IPS DF 19.7 (cell line): ENCODE results near the gene ZNF273.
A peak's percentile ranks its signal among the peaks of the same experiment; 100 is the strongest.

Source experiments
- DNase-seq: peaks from one replicate; pipeline ENCODE4 v3.0.0-alpha.2; 2013; ENCODE audit warnings: low read depth, low spot score

ZNF273 gene

DNA sequence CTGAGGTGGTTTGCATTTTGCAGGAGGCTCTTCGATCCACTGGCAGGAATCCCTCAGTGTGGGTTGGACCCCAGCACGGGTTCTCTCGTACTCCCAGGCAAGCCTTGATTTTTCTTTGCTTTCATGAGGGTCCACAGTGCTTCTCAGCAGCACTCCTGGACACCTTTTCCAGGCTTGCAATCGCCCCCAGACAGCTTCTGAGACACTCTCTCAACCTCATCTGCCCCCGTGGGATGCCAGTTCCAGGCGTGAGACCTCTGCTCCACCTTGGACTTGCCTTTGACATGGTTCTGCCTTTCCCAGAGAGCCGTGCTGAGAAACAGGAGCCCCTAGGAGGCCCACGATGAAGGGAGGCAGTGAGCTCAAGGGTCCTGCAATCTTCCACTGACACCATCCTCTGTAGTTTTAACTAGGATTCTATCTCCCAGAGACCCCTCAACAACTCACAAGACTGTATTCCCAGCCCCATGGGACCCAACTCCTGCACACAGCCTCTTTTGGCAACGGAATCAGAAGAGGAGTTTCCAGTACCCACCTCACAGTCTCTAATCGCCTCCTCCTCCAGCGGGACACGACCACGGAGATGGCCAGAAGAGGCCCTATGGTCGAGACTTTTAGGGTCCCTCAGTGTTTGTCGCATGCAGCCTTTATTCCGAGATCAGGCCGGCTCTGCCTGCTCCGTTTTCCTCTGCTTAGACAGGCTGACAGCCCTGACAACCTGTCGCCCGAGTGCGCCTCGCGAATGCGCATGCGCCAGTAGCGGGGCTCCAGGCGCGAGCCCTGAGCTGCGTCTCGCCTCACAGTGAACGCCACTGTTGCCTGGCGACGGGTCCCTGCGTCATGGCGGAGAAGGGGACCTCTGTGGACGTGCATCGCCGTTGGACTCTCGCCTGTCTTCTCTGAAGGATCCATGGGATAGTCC, 26.0 kb upstream of the ZNF273 start:
- peak; percentile 47 for DNase-seq

DNA sequence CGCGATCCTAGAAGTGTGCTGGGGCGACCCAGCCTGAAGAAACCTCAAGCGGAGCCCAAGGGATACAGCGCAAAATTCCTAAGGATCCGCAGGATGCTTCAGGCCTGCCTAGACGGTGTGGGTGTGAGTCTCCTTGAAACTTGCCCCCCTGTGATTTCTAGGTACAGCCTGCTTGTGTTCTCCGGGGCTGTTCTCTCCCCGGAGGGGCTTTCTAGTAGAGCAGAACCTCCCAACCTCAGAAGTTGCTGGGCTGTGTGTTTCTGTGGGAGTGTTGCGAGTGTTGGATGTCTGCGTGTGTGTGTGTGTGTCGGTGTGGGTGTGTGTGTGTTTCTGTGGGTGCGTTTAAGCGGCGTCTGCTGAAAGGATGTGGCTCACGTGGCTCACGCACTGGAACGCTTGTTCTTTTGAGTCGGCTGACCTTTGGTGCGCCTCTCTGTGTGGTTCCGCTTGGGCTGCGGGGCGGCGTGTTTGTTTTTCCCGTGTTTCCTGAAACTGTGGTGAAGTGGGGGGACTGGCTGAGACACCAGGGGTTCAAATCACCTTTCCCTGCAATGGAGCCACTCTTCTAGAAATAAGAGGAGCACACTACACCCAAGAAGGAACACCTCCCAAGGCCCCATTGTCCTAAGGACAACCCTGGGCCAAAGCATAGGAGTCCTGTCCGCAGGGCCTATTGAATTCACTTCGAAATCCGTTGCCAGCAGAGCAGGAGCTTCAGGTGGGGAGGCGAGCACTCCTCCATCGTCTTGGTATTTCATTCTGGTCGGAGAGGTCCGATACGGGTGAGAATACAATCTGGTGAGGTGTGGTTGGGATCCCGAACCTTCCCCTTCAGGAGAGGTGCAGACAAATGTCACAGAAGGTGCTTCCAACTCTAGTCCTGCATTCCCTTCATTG, 25.1 kb upstream of the ZNF273 start:
- no peak for DNase-seq

DNA sequence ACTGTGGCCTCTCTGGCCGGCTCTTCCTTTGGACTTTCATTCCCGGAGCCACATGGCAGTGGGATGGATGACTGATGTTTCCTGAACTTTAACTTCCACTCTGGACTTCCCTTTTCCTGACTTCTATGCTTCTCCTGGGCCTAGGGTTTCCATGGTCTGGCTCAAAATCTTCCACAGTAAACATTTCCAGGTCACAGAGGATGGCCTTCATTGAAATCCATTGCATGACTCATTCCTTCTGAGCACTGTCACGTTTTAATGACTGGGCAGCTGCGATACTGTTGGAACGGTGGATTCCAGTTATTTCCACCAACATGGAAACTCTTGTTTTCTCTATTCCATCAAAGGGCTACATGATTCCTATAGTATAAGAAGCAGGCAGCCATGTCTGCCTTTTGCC, 24.4 kb upstream of the ZNF273 start:
- DNase-seq, result no peak

DNA sequence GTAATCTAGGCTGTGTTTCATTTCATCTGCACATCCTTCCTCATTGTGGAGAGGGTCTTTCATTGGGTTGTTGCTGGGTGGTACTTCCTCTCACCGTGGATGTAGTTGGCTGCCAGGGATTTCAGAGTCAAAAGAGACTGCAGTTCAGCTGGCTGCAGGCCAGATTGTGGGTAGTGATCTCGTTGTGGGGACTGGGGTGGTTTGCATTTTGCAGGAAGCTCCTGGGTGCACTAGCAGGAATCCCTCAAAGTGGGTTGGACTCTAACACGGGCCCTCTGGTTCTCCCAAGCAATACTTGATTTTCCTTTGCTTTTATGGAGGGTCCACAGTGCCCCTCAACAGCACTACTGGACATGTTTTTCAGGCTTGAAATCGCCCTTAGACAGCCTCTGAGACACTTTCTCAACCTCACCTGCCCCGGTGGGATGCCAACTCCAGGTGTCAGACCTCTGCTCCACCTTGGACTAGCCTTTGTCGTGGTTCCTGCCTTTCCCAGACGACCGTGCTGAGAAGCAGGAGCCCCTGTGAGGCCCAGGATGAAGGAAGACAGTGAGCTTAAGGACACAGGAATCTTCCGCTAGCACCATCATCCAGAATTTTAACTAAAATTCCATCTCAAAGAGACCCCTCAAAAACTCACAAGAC, 23.9 kb upstream of the ZNF273 start:
- no peak for DNase-seq

DNA sequence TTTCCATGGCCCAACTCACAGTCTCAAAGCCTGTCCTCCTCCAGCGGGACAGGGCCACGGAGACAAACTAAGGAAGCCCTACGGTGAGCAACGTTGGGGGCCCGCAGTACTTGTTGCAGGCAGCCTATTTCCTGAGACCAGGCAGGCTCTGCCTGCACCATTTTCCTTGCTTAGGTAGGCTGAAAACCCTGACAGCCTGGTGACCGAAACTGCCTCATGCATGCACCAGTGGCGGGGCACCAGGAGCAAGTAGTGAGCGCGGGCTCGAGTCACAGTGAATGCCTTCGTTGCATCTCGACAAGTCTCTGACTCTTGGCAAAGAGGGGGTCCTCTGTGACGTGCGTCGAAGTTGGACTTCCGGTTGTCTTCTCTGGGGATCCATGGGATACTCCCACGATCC, 23.3 kb upstream of the ZNF273 start:
- DNase-seq, result no peak

DNA sequence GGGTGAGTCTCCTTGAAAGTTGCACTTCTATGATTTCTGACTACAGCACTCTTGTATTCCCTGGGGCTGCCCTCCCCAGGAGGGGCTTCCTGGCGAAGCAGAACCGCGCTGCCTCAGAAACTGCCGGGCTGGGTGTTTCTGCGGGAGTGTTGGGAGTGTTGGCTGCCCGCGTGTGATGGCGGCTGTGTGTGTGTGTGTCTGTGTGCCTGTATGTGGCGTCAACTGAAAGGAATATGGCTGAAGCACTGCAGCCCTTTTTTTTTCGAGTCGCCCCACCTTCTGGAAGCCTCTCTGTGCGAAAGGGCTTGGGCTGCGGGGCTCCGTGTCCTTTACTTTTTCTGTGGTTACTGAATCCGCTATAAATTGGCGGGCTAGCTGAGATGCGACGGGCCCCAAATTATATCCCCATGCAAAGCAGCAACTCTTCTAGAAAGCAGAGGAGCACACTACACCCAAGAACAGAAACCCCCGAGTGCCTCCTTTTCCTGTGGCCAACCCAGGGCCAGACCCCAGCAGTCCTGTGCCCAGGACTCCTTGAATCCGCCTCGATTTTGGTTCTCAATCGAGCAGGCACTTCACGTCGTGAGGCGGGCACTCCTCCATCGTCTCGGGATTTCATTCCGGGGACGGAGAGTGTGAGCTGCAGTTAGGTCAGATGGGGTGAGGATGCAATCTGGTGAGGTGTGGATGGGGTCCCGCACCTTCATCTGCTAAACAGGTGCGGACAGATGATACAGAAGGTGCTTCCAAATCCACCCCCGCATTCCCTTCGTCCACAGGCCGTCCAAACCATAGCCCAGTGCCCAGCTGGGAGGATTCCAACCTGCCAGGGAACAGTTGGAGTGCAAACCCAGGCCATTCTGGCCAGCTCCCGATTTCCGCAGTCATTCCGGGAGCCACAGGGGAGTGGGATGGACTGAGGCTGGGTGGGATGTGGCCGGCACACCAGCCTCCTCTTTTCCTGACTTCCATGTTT, 22.5 kb upstream of the ZNF273 start:
- DNase-seq, result no peak

DNA sequence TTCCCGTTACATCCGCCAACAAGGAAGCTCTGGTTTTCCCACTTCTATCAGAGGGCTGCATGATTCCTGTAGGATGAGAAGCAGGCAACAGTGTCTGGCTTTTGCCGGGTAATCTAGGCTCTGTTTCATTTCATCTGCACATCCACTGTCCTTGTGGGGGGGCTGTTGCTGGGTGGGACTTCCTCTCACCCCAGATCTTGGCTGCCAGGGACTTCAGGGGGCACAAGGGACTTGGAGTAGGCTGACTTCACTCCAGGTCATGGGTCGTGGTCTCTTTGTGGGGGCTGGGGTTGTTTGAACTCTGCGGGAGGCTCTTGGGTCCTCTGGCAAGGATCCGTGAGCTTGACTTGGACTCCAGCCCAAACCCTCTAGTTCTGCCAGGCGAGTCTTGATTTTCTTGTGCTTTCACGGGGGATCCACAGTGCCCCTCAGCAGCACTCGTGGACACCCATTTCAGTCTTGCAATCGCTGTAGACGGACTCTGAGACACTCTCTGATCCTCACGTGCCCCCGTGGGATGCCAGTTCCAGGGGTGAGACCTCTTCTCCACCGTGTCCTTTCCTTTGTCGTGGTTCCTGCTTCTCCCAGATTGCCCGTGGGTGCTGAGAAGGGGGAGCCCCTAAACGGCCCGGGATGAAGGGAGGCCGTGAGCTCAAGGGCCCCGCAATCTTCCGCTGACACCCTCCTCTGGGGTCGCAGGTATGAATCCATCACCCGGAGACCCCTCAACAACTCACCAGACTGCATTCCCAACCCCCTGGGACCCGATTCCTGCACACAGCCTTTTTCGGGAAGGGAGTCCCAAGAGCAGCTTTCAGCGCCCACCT, 21.4 kb upstream of the ZNF273 start:
- no peak for DNase-seq

DNA sequence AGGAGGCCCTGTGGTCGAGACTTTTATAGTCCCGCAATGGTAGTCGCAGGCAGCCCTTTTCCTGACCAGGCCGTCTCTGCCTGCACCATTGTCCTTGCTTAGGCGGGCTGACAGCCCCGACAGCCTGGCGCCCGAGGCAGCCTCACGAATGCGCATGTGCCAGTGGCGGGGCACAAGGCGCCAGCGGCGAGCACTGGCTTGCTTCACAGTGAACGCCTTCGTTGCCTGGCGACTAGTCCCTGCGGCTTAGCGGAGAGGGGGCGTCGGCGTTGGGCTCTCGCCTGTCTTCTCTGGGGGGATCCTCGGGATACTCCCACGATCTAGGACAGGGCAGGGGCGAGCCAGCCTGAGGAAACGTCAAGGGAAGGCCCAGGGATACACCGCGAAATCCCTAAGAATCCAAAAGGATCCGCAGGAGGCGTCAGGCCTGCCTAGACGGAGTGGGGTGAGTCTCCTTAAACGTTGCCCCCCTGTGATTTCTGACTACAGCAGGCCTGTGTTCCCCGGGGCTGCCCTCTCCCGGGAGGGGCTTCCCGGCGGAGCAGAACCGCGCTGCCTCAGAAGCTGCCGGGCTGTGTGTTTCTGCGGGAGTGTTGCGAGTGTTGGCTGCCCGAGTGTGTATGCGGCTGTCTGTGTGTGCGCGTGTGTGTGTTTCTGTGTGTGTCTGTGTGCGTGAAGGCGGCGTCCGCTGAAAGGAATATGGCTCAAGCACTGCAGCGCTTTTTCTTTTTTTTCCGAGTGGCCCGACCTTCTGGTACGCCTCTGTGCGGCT, 20.5 kb upstream of the ZNF273 start:
- peak; percentile 45 for DNase-seq

DNA sequence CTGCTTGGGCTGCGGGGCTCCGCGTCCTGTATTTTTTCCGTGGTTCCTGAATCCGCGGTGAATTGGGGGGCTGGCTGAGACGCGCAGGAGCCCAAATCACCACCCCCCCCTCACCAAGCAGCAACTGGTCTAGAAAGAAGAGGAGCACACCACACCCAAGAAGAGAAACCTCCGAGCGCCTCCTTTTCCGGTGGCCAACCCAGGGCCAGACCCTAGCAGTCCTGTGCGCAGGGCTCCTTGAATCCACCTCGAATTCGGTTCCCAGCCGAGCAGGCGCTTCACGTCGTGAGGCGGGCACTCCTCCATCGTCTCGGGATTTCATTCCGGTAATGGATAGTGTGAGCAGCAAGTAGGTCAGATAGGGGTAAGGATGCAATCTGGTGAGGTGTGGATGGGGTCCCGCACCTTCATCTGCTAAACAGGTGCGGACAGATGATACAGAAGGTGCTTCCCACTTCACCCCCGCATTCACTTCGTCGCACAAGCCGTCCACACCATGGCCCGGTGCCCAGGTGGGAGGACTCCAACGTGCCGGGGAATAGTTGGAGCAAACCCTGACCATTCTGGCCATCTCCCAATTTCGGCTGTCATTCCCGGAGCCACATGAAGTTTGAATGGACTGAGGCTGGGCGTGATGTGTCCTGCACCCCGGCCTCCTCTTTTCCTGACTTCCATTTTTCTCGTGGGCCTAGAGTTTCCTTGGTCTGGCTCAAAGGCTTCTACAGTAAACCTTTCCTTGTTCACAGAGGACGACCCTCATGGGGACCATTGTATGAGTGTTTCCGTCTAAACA, 19.8 kb upstream of the ZNF273 start:
- DNase-seq, result no peak

DNA sequence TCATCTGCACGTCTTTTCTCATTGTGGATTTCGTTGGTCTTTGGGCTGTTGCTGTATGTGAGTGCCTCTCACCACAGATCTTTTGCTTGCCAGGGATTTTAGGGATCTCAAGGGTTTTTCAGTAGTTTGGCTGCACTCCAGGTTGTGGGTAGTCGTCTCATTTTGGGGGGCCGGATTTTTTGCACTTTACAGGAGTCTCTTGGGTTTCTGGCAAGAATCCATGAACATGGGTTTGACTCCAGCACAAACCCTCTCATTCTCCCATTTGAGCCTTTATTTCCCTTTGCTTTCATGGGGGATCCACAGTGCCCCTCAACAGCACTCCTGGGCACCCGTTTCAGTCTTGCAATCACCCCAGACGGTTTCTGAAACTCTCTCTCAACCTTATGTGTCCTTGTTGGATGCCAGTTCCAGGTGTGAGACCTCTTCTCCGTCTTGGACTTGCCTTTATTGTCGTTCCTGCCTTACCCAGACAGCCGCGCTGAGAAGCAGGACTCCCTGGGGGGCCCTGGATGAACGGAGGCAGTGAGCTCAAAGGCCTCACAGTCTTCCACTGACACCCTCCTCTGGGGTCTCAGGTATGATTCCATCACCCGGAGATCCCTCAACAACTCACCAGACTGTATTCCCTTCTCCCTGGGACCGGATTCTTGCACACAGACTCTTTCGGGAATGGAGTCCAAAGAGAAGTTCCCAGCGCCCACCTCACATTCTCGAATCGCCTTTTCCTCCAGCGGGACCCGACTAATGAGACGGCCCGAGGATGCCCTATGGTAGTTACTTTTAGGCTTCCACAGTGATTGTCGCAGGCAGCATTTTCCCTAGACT, 18.8 kb upstream of the ZNF273 start:
- no peak for DNase-seq

DNA sequence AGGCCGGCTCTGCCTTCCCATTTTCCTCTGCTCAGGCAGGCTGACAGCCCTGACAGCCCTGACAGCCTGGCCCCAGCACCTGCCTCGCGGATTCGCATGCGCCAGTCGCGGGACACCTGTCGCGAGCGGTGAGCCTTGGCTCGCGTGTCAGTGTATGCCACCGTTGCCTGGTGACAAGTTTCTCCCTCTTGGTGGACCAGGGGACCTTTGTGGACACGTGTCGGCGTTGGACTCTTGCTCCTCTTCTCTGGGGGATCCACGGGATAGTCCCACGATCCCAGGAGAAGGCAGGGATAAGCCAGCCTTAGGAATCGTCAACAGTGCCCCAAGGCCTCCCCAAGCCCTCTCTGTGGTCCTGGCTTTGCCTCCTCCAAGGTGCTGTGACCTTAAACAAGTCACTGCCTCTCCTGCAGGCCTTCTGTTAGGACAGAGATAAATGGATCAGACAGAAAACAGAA, 18.1 kb upstream of the ZNF273 start:
- DNase-seq, result no peak

DNA sequence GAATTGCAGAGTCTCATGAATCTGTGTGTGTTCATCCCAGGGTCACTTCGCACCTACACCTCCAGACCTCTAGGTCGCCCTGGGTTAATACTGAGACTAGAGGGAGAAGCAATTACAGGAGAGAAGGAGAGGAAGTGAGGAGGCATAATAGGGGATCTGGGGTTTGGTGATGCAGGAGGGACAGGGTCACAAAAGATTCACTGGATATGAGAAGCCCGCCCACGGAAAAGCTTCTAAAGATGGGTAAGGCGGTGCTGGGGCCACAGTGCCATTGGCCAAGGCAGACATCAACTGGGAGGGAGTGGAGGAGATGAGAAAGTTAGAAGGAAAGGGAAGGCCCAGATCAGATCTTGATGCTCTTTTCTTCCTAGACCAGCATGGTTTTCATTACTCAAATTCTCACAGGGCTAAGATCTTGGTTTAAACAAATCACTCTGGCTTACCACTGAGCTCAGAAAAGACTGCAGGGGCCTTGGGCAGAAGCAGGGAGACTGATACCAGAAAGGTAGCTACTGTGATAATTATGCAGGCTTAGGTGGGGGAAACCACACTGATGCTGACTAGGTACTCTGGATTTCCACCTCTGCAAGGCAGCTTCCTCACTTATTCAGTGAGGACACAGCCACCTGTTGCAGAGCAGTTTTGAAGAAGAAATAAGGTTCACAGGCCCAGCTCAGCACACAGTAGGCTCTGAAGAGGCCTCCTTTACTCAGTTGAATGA, 17.4 kb upstream of the ZNF273 start:
- DNase-seq, result no peak

DNA sequence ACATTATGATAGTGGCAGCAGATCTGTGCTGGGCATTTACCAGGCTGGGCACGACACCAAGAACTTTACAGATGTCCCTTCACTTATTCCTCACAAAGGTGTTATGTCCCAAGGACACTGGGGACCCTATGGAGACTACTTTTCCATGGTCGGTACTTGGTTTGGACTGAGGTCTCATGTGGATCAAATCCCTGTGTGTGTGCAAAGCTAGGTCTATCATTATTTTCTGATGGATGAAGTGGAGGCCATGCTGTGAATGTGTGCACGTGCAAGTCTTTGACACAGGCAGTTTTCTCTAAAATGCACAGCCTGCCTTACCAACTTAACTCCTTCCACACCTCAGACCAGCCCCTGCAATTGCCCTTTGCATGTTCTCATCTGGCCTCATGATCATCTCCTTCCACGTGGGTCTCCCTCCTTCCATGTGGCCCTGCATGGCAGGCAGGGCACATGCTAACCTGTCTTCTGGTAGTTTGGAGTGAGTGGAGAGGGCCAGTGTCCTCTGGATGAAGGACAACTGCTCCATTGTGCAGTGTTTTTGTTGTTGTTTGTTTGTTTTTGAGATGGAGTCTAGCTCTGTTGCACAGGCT, 16.0 kb upstream of the ZNF273 start:
- no peak for DNase-seq

DNA sequence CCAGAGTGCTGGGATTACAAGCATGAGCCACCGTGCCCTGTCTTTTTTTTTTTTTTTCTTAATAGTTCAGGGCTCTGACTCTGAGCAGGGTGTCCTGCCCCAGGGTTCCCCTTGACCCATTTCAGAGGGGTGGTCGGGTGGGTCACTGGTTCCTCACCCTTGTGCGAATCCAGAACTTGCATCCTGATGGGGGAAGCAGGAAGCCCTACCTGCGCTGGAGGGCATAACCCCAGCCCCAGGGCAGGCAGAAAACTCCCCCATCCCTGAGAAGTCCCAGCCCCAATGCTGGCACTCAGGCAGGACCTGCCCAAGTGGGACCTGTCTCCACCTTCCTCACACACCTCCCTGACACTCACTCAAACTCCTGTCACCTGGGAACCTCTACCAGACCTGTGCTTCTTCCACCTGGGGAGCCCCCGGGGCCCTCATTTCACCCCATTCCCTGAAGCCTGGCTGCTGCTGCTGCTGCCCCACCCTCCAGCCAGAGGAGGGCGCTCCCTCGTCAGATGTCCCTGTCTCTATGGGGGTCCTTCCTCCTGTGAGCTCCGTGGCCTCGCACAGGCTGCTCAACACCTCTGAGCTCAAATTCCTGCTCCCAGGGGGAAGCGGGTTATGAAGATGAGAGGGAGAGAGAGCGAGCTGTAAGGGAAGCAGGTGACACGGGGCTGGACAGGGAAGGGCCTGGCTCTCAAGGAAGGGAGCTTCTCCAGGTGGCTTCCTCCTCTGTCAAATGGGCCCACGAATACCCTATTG, 15.1 kb upstream of the ZNF273 start:
- peak; percentile 57 for DNase-seq

DNA sequence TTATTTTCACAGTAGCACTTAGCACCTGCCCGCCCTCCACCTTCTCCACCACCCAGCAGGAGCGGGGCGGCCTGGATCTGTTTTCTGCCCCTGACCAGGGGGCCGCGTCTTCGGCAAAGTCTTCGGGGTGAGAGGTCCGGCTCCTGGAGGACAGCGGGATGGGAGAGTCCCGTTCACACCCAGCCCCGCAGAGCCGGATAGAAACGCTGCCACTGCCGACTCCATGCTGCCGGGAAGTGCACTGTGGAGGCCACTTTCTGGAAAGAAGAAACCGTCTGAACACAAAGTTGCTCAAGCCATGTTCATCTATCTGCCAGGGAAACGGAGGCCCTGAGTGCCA, 14.5 kb upstream of the ZNF273 start:
- DNase-seq, result no peak
